ENCODE measurements around the gene FXN.

DNA sequence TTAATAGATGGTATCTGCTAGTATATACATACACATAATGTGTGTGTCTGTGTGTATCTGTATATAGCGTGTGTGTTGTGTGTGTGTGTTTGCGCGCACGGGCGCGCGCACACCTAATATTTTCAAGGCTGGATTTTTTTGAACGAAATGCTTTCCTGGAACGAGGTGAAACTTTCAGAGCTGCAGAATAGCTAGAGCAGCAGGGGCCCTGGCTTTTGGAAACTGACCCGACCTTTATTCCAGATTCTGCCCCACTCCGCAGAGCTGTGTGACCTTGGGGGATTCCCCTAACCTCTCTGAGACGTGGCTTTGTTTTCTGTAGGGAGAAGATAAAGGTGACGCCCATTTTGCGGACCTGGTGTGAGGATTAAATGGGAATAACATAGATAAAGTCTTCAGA is 757 bp downstream of the FXN start:
- TF ChIP-seq EZH2 (IDR thresholded peaks at IDR 0.05; ENCODE audit: borderline replicate concordance) (no peak), EZH2phosphoT487 (IDR thresholded peaks at IDR 0.05; ENCODE audit: low read depth, severe bottlenecking, unreplicated experiment) (no peak)
- TF ChIP-seq, protein P1, sequence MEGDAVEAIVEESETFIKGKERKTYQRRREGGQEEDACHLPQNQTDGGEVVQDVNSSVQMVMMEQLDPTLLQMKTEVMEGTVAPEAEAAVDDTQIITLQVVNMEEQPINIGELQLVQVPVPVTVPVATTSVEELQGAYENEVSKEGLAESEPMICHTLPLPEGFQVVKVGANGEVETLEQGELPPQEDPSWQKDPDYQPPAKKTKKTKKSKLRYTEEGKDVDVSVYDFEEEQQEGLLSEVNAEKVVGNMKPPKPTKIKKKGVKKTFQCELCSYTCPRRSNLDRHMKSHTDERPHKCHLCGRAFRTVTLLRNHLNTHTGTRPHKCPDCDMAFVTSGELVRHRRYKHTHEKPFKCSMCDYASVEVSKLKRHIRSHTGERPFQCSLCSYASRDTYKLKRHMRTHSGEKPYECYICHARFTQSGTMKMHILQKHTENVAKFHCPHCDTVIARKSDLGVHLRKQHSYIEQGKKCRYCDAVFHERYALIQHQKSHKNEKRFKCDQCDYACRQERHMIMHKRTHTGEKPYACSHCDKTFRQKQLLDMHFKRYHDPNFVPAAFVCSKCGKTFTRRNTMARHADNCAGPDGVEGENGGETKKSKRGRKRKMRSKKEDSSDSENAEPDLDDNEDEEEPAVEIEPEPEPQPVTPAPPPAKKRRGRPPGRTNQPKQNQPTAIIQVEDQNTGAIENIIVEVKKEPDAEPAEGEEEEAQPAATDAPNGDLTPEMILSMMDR (IDR thresholded peaks at IDR 0.05; ENCODE audit: poor library complexity) = no peak

Data from hepatocyte (in vitro differentiated cells).